BLaER1 (cell line): ENCODE results near the gene ZNF607.
A peak's percentile ranks its signal among the peaks of the same experiment; 100 is the strongest.

Experiments
- H3K27ac ChIP-seq: shearing (Covaris generic); formaldehyde crosslinking; 2 replicates; pipeline ENCODE4 v1.8.1; 2022
- H3K27me3 ChIP-seq: shearing (Covaris generic); formaldehyde crosslinking; 2 replicates; pipeline ENCODE4 v1.8.1; 2022
- H3K36me3 ChIP-seq: shearing (Covaris generic); formaldehyde crosslinking; 2 replicates; pipeline ENCODE4 v1.8.1; 2022
- H3K4me1 ChIP-seq: shearing (Covaris generic); formaldehyde crosslinking; 2 replicates; pipeline ENCODE4 v1.8.1; 2022
- H3K4me2 ChIP-seq: shearing (Covaris generic); formaldehyde crosslinking; 2 replicates; pipeline ENCODE4 v1.8.1; 2022
- H3K4me3 ChIP-seq: shearing (Covaris generic); formaldehyde crosslinking; 2 replicates; pipeline ENCODE4 v1.8.1; 2022
- H3K9ac ChIP-seq: shearing (Covaris generic); formaldehyde crosslinking; 2 replicates; pipeline ENCODE4 v1.8.1; 2022
- H3K9me3 ChIP-seq: shearing (Covaris generic); formaldehyde crosslinking; 2 replicates; pipeline ENCODE4 v1.8.1; 2022
- H4K20me1 ChIP-seq: shearing (Covaris generic); formaldehyde crosslinking; 2 replicates; pipeline ENCODE4 v1.8.1; 2022
- Cebpa-rat ChIP-seq: shearing (Covaris generic); IDR thresholded peaks from 2 replicates; pipeline ENCODE4 v1.8.1; 2022

Gene ZNF607

DNA sequence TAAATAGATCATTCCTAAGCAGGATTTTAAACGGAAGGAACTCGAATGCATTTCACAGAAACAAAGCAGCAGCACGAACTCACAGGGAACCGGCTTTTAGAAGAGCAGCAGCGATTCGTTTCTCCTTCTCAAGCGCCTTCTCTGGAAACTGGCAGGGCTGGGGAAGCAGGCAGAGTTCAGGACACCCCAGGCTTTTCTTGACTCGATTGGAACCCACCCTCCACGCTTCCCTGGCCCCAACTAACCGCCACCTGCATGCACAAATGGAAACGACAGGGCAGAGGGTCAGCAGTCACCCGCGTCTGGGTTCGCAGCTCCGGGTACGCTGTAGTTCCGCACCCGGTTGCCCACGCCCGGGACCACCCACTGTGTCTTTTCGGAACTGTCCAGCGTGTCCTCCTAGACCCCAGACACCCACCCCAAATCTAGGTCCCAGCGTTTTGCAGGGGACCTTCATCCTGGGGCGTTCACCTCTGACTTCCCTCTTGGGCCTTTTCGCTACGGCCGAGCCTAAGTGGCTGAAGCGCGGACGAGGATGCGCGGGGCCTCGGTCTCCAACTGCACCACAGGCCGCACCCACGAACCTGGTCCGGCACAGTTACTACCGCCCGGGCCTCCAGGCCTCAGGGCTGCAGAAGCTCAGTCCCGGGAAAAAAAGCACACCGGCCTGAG is 64.8 kb downstream of the ZNF607 start:
- H3K4me1 ChIP-seq, result peaks cover 25% of the 10 kb centered on the region
- H3K27ac ChIP-seq, result peak overlapping the region; percentile 92
- peak overlapping the region; percentile 80 for H3K4me3 ChIP-seq
- H3K9ac ChIP-seq, result peak overlapping the region; percentile 92
- H3K4me2 ChIP-seq, result peak overlapping the region; percentile 82
- TF ChIP-seq Cebpa-rat, result no peak
- H3K9me3 ChIP-seq, result peaks cover 38% of the 10 kb centered on the region
- no peaks in the 10 kb centered on the region for H3K27me3 ChIP-seq
- peaks cover 15% of the 10 kb centered on the region; the same call in 1 of the 2 replicates for H4K20me1 ChIP-seq
- peaks cover 28% of the 10 kb centered on the region for H3K36me3 ChIP-seq

- Histone ChIP-seq H3K36me3 (peaks cover 35% of the 10 kb centered on the region), H3K27me3 (no peaks in the 10 kb centered on the region), H3K4me2 (peak overlapping the region; percentile 82), H3K9ac (peak overlapping the region; percentile 92), H3K4me3 (peak overlapping the region; percentile 80), H3K27ac (peak overlapping the region; percentile 92), H3K9me3 (peaks cover 43% of the 10 kb centered on the region), H3K4me1 (peaks cover 25% of the 10 kb centered on the region), H4K20me1 (peaks cover 15% of the 10 kb centered on the region; the same call in 1 of the 2 replicates)
- no peak for TF ChIP-seq Cebpa-rat
Measured at GRCh38 chr19:37654118-37654517, 65.4 kb downstream of the ZNF607 start.
